Globus pallidus (tissue), 1 donor: ENCODE data around the gene C1QTNF2.
A peak's percentile ranks its signal among the peaks of the same experiment; 100 is the strongest.

Experiments
- DNase-seq: peaks from one replicate; pipeline ENCODE4 v3.0.0-alpha.2; 2015; ENCODE audit warnings: low spot score

The C1QTNF2 gene

GRCh38 chr5:160375166-160375565 lies 4.7 kb upstream of the C1QTNF2 start:
- DNase-seq = no peak

DNA sequence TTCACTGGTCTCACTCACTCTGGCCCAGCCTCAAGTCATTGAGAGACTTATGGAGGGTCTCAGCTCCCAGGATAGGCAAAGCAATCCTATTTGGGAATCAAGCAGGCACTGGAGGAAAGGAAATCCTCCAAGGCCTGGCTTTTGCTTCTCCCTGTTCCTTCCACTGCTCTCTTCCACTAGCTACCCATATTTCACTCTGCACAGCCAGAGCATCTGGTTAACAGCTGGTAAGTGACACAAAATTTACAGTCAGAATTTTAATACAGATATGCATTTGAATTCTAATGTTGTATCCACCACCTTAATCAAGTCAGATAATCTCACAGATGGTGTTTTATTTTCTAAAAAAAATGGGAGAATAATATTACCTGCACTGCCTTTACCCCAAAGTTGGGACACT lies 868 bp upstream of the C1QTNF2 start:
- DNase-seq = no peak

- DNase-seq = no peak
Observed at GRCh38 chr5:160370713-160371034, 248 bp upstream of the C1QTNF2 start.

DNA sequence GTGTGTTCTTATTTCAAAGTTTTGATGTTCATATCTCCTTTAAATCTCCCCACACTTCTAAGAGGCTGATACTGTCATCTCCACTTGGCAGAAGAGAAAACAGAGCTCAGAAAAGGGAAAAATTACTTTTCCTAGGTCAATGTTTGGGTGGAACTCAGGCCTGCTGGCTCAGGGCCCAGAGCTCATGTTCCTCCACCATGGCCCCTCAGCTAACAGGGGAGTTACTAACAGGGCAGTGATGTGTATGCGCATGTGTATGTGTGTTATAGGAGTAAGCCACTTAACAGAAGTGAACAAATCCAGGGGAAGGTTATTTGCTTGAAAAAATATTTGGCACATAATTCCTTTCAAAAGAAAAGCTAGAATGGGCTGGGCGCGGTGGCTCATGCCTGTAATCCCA lies 2.5 kb downstream of the C1QTNF2 start:
- no peak for DNase-seq

GRCh38 chr5:160367261-160367660 lies 3.2 kb downstream of the C1QTNF2 start:
- DNase-seq = no peak

GRCh38 chr5:160366230-160366629 lies 4.2 kb downstream of the C1QTNF2 start:
- no peak for DNase-seq

- no peak for DNase-seq
Observed at GRCh38 chr5:160363660-160364395, 6.6 kb downstream of the C1QTNF2 start.

GRCh38 chr5:160363211-160363610 lies 7.2 kb downstream of the C1QTNF2 start:
- DNase-seq = no peak

- DNase-seq = no peak
Observed at GRCh38 chr5:160361624-160362228, 8.7 kb downstream of the C1QTNF2 start.

- no peak for DNase-seq
Observed at GRCh38 chr5:160360310-160360709, 10.1 kb downstream of the C1QTNF2 start.

- no peak for DNase-seq
Observed at GRCh38 chr5:160359816-160360215, 10.6 kb downstream of the C1QTNF2 start.

DNA sequence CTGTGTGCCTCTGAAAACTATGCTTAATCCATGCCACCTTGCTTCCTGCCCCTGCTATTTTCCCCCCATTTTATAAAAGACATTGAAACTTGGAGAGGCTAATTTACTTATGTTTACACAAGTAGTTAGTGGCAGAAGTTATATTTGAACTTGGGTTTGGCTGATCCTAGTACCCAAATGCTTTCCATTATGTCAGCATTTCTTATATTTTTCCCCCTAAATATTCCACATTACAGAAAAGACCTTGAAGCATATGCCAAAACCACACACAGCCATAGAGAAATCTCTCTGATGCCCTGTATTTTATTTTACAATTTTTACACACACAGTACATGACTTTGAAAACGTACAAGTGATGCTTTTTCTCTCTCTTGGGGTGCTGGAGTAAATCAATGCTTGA lies 11.2 kb downstream of the C1QTNF2 start:
- DNase-seq = no peak

GRCh38 chr5:160357861-160358411 lies 12.5 kb downstream of the C1QTNF2 start:
- DNase-seq = no peak

DNA sequence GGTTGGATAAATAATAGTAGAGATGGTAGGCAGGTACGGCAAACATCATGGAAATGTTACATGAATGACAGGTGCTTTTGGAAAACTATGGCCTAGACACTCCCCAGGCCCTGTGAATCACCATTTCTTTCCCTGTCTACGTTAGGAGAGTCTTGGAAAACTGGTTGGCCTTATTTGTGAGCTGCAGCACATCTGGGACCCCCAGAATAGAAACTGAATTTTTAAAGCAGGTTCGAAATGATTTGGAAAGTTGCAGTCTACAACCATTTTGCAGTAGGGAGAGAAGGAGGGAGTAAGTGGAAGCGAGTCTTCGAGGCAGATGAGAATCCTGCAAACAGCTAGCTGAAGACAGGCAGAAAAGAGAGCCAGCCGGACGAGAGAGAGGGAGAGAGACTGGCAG lies 13.0 kb downstream of the C1QTNF2 start:
- no peak for DNase-seq

- DNase-seq = no peak
Observed at GRCh38 chr5:160356550-160357347, 13.7 kb downstream of the C1QTNF2 start.

- DNase-seq = no peak
Observed at GRCh38 chr5:160354666-160355065, 15.8 kb downstream of the C1QTNF2 start.

DNA sequence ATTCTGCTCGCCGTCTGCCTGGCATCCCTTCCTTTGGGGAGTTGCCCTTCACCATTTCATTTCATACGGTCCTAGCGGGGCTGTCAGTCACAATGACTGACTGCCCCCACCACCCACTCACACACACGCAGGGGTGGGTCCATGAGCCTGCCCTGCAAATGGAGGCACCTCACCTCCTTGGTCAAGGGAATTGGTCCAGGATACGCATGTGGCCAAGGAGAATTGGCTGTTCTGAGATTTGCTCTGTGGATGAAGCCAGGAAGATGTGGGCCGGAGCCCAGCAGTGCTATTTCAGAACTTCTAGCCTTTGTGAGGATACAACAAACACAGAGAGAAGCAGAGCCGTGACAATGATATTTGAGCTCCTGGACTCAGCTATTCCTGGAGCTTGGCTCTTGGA lies 17.0 kb downstream of the C1QTNF2 start:
- peak; percentile 68 for DNase-seq

DNA sequence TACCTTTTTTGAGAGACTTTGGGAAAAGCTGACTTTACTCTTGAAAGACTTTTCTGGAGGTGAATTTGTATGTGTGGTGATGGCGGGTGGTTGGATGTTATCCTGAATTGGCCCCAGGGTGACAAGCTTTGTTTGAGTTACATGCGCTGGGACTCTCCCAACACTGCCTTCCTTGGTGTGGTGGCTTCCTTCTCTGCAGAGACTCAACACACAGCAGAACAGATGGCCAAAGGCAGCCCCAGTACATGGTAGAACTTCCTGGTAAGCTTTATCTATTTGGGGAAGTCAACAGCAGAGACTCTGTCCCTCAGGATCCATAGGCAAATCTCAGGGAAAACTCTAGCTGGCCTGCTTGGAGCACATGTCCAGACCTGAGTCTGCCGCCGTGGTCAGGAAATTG lies 18.1 kb downstream of the C1QTNF2 start:
- no peak for DNase-seq

- no peak for DNase-seq
Observed at GRCh38 chr5:160349935-160350303, 20.5 kb downstream of the C1QTNF2 start.

DNA sequence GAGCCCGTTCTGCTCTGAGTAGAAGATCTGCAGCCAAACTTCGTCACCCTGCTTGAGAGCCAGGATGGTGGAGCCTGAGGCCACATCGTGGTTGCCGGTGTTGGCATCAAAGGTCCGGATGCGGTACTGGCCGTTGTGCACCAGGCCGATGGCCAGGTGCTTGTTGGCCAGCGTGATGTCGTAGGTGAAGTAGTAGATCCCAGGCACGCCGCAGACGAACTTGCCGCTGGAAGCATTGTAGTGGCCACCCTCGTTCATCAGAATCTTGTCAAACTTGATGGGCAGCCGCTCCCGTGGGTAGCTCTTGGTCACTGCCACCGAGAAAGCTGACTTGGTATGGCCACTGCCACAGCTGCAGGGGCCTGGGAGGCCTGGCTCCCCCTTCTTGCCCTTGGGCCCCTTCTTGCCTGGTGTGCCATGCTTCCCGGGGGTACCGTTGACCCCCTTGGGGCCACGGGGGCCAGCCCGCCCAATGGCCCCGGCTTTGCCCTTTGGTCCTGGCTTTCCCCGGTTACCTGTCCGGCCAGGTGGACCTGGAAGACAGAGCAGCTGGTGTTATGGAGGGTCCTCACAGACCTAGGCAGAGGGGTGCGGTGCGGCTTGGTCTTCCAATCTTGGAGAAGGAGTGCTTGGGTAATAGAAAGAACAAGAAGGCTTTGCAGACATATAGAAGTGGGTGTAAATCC lies 21.0 kb downstream of the C1QTNF2 start:
- DNase-seq = no peak

- DNase-seq = no peak
Observed at GRCh38 chr5:160348080-160348479, 22.3 kb downstream of the C1QTNF2 start.

GRCh38 chr5:160347448-160347847 lies 23.0 kb downstream of the C1QTNF2 start:
- DNase-seq = no peak
